Spleen (tissue), 7 donors: ENCODE results near the gene DNAJC4.
A peak's percentile ranks its signal among the peaks of the same experiment; 100 is the strongest.

ENCODE experiments used
- CTCF ChIP-seq, 11 experiments: fragments of 200-600 bp in 7 of 11; fragments of 450-650 bp in 4 of 11; sonication (generic) in 4 of 11; IDR thresholded peaks in 8 of 11; conservative IDR thresholded peaks in 3 of 11; 1 replicate in 7 of 11; 2 replicates in 4 of 11; pipeline versions ENCODE4 v1.4.0 to v1.8.0; 2016 to 2021; ENCODE audit warnings: antibody characterized with exemption in 11 of 11, inconsistent platforms in 4 of 11, mild to moderate bottlenecking in 1 of 11
- POLR2A ChIP-seq, 3 donors: fragments of 450-650 bp; IDR thresholded peaks; one replicate each; pipeline ENCODE4 v1.5.1; 2017; ENCODE audit warnings: antibody characterized with exemption in 3 of 3, mild to moderate bottlenecking in 1 of 3
- POLR2AphosphoS5 ChIP-seq, 3 donors: sonication (generic); formaldehyde crosslinking; IDR thresholded peaks; one replicate each; pipeline ENCODE4 v1.5.1; 2017; ENCODE audit warnings: antibody characterized with exemption in 3 of 3
- donor health status: DM: no; HTN: no; CAD: no; lungs with moderate emphysema.
- donor health status: DM: no; HTN: no; CAD: no.
- donor health status: DM: no; HTN: no; CAD: no.

DNA sequence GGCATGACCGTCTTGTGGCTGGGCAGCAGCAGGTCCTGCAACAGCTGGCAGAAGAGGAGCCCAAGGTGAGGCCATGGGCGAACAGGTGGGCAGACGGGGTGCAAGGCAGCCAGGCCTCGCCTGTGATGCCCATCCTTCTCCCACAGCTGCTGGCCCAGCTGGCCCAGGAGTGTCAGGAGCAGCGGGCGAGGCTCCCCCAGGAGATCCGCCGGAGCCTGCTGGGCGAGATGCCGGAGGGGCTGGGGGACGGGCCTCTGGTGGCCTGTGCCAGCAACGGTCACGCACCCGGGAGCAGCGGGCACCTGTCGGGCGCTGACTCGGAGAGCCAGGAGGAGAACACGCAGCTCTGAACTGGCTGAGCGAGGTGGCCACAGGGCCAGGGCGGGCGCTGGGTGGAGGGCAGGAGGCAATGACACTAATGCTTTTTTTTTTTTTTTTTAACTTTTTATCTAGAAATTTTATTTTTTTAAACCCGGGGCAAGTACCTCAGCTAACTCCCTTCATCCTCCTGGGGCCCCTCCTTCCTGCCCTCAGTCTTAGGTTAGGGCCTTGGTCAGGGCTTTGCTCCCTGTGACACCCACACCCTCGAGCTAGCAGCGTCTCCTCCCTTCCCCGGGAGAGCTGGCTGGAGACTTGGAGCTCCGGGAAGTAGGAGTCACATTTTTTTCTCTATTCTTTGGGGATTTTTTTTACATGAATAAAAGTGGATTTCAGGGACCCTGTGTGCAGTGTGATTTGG lies 37.0 kb downstream of the DNAJC4 start:
- no peak for TF ChIP-seq POLR2A (IDR thresholded peaks at IDR 0.05)
- TF ChIP-seq CTCF (IDR thresholded peaks at IDR 0.05 in 8 of 11, conservative IDR thresholded peaks at IDR 0.05 in 3 of 11), result no peak
- peak in 1 of 3 donors; percentile 47 for TF ChIP-seq POLR2AphosphoS5 (IDR thresholded peaks at IDR 0.05)
